NK-92 (cell line): Measurements from ENCODE around the gene GBP3.
"Not testable (repeated sequence)": the region's sequence is repeated elsewhere in the genome, so short reads cannot be mapped to it uniquely, and the experiment has no call there.

Source experiments
- DNase-seq: peaks from one replicate; lab custom pipeline; 2025; ENCODE audit not compliant: unreplicated experiment; lab: John Stamatoyannopoulos, UW

GBP3 gene

DNA sequence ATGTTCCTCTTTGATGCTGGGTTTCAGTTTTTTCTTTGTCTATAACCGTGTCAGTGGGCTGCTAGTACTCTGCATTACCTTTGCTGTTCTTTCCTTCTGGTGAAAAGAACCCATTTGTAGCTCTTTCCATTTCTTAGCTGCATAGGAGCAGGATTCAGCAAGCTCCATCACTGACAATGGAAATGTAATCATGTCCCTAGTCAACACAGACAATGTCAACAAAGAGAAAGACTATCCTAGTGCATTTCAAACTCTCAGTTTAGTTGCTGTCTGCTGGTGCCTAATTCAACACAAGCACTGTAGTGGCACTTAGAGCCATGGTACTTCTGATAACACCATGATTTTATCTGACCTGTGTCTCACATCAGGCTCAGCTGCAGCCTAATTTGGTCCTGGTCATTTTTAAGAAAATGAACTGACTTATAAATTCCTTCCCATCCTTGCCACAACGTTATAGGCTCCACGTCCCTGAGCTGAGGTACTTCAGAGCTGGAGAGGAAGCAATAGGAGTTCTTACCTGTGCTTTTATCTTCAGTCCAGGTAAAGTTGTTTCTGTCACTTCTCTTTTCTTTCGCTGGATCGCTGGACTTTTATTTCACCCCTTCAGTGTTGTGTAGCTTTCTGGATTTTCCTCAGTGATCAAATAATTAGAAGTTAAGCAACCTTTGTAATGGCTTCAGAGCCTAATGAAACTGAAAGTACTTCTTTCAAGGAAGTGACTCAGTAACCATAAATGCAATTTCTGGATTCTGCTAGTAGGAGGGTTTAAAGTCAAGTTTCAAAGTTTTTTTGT lies at the start of gene GBP3:
GBP3 (minus strand) TSS at position 700 of the 793 bp plus-strand sequence. CDS start 2,145 bp downstream, outside the sequence.
- no peak for DNase-seq

- DNase-seq, result no peak
Measured at GRCh38 chr1:89070509-89070908, 47.8 kb upstream of the GBP3 start.

GRCh38 chr1:89069951-89070350 lies 47.3 kb upstream of the GBP3 start:
- DNase-seq, result no peak

DNA sequence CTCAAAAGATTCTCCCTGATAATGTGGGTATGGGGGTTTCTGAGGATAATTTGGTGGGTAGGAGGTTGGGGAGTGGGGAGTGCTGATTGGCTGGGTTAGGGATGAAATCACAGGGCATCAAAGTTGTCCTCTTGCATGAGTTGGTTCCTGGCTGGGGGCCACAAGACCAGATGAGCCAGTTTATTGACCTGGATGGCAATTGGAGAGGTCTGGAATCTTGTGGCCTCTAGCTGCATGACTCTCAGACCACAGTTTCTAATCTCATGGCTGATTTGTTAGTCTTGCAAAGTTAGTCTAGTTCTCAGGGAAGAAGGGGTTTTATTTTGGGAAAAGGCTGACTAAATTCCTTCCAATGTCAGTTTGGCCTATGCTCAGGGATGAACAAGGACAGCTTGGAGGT lies 45.6 kb upstream of the GBP3 start:
- no peak for DNase-seq

DNA sequence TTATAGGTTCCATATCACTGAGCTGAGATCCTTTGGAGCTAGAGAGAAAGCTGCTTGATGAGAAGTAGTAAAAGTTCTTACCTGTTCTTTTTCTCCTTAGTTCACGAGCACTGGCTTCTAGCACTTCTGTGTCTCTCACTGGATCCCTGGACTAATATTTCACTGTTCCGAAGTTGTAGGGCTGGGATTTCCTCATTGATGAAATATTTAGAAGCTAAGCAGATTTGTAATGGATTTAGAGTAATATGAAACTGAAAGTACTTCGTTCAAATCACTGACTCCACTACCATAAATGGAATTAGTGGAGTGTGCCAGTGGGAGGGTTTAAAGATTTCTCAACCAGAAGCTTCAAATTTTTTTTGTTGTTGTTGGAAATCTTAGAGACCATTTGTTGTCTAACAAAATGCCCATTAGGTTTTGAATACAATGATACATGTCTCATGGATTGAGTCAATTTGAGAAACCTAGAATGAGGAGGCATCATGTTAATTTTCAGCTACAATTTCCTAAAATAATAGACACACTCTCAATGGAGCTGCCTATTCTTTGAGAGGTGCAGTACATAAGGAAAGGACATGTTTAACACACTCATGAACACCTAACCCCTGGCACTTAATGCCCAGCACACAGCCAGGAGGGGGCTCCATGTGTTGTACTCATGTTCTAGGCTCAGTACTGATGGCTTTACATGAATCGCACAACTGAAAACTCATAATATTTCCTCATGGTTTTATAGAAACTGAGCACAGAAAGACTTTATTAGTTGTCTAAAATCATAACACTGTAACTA lies 42.6 kb upstream of the GBP3 start, which contains the start of gene GBP1:
GBP1 (minus strand) TSS at position 130 of the 790 bp plus-strand sequence. CDS start 1,974 bp downstream, outside the sequence.
- no peak for DNase-seq

DNA sequence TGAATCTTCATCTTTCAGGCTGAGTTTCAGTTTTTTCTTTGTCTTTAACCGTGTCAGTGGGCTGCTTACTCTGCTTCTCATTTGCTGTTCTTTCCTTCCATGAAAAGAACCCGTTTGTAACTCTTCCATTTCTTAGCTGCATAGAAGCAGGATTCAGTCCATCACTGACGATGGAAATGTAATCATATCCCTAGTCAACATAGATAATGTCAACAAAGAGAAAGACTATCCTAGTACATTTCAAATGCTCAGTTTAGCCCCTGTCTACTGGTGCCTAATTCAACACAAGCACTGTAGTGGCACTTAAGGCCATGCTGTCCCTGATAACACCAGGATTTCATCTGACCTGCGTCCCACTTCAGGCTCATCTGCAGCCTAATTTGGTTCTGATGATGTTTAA lies 42.0 kb upstream of the GBP3 start:
- DNase-seq, result no peak

GRCh38 chr1:89063094-89063493 lies 40.4 kb upstream of the GBP3 start:
- no peak for DNase-seq

DNA sequence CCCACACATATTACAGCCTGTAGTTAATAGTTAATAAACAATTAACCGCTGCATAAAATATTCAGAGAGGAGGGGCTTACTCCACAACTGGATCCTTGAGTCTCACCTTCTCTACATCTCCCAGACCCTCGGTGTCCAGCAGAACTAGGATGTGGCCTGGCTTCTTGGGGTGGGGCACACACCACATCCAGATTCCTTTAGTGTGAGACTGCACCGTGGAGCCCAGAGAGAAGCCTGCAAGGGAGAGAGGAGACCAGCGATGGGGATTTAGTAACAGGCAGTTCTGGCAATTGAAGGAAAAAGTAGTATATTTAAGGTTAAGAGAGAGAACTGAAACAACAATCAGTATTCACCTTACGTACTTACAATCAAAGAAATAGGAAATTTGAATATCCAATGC lies 37.4 kb upstream of the GBP3 start:
- DNase-seq, result no peak

DNA sequence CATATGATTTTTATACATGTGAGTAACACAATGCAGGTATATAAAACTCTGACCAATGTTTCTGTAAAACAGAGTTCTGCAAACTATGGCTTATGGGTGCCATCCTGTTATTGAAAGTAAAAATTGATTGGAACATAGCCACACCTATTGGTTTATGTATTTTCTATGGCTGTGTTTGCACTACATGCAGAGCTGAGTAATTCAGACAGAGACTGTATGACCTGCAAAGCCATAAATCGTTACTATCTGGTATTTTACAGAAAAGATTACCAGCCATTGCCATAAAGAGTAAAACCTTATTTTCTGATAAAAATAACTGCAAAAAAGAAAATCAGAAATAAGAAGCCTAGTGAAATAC lies 29.3 kb upstream of the GBP3 start:
- DNase-seq, result no peak

- no peak for DNase-seq
Measured at GRCh38 chr1:89051300-89051954, 28.8 kb upstream of the GBP3 start.

GRCh38 chr1:89050649-89051033 lies 28.0 kb upstream of the GBP3 start:
- DNase-seq, result no peak

DNA sequence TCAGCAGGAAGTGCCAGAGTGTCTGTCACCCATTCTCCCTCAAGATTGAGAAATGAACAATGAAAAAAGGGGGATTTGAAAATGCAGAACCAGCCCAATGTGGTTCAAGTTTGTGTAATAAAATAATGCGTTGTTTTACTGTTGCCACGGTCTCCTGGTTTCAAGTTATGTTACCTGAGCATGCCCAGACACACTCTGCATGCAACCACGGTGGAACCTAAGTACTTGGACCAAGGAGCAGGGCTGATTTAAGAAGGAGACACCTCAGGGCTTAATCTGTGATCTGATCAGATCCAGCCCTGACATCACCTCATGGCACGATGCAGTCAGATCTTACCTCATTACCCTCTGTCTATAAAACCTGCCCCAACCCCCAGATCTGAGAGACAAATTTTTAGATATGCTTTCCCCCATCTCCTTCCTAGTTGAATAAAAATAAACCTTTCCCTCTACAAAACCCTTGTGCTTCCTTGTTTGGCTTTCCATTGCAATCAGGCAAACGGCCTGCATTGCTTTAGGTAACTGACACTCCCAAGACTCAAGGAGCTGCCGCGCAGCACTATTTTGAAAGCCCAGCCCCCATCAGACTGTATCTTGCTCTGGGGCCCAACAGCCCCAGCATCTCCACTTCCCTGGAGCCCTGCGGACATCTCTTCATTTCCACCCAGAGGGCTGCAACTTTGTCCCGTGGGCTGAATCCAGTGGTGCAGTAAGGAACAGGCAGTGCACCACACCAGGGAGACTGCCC lies 27.4 kb upstream of the GBP3 start:
- DNase-seq, result not testable (repeated sequence)

GRCh38 chr1:89049187-89049586 lies 26.5 kb upstream of the GBP3 start:
- not testable (repeated sequence) for DNase-seq

GRCh38 chr1:89047734-89048133 lies 25.1 kb upstream of the GBP3 start:
- no peak for DNase-seq

DNA sequence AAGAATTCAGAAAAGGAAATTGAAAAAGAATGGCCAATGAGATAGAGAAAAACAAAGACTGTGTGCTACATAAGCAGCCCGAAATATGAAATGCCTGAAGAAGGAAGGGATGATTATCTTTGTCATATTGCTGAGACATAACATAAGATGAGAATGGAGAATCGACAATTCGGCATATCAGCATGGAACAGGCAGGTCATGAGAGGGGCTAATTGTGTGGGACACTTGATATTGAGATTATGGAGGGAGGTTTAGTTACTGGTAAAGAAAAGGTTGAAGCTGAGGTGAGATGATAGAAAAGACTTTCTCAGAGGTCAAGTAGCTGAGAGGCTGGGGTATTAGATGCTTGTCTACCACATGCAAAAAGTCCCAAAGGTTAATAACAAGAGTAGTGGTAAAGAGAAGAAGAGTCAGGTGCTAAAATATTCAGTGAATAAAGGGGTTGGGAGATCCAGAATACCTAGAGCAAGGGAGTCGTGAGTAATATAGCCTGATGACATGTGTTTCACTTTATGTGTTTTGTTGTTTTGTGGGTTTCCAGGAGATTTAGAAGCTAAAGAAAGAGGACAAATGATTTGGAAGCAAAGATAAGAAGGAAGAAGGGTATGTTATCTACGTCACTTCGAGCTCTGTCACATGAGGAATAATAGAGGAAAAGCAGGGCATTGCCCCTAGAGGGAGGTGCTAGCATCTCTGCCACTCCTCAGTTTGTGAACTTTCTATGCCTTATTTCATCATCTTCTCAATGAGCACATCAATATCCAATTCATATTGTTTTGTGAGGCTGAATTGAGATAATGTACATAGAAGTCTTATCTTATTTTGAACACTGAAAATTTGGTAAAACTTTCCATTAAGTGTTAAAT lies 23.9 kb upstream of the GBP3 start:
- DNase-seq, result not testable (repeated sequence)

DNA sequence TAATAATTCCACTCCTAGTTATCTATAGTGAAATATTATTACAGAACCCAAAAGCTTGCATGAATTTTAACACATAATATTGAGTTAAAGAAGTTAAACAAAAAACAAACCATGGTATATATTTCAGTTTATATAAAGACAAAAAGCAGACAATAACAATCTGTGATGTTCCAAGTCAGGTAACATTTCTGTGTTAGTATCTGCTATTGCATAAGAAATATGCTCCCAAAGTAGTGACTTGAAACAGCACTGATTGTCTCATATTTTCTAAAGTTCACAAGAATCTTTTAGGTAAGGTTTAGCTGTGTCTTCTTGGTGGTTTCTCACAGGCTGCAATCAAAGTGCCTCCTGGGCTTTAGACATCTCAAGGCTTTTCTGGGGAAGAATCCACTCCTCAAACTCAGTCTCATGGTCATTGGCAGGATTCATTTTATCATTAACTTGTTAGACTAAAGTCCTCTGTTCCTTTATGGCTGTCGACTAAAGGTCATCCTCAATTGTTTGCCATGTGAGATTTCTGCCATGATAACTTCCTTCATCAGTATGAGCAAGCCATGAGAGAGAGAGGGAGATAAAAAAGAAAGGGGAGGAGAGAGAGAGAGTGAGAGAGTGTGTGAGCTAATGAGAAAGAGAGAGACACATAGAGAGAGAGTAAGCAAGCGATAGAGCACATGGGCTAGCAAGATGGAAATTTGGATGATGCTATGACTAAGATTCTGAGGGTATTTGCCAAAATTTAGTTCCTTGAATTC lies 22.5 kb upstream of the GBP3 start:
- DNase-seq, result no peak

DNA sequence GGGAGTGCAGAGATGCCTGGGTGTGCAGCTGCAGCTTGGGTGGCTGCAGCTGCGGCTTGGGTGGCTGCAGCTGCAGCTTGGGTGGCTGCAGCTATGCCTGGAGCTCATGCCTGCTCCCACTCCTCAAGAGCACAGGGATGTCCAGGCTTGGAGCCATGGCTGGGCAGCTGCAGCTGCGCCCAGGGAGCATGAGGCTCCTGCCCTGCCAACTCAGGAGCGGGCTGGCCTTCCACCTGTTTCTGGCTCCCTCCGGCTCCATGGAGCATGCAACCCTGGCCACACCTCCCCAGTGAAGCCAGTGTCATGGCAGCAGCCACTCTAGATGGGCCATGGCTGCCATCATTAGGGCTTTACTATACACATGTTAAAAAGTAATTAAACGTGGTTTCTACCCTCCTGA lies 21.3 kb upstream of the GBP3 start:
- DNase-seq, result no peak

- no peak for DNase-seq
Measured at GRCh38 chr1:89042491-89042890, 19.8 kb upstream of the GBP3 start.

DNA sequence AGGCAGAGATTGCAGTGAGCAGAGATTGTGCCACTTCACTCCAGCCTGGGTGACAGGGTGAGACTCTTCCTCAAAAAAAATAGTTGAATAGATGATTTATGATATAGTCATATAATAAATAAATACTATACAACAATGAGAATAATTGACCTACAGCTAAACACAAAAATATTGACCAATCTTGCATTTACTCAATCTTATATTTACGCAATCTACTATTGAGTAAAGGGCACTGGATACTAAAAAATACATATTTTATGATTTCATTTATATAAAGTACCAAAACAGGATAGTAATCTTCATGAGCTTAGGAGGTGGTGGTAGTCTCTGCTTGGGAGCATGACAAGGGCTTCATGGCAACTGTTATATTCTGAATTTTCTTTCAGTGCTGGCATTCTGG lies 19.1 kb upstream of the GBP3 start:
- DNase-seq, result no peak
